Mesodermal cell (in vitro differentiated cells): ENCODE results near the gene THSD7B.

Experiments used
- H3K27ac ChIP-seq: 2 replicates; pipeline ENCODE4 v1.7.0; 2013; ENCODE audit warnings: mild to moderate bottlenecking, low read depth, low read length, moderate library complexity; ENCODE audit not compliant: severe bottlenecking
- H3K36me3 ChIP-seq: 2 replicates; pipeline ENCODE4 v1.7.1; 2013; ENCODE audit warnings: mild to moderate bottlenecking, low read length, moderate library complexity; ENCODE audit not compliant: control insufficient read depth, insufficient read depth
- H3K4me1 ChIP-seq: one replicate; pipeline ENCODE4 v1.7.1; 2013; ENCODE audit warnings: mild to moderate bottlenecking, low read length; ENCODE audit not compliant: insufficient read depth, control insufficient read depth, poor library complexity, severe bottlenecking
- H3K4me3 ChIP-seq: 2 replicates; pipeline ENCODE4 v1.7.0; 2013; ENCODE audit warnings: low read length, control low read depth, mild to moderate bottlenecking; ENCODE audit not compliant: insufficient read depth, poor library complexity, severe bottlenecking; ENCODE audit errors: extremely low read depth
- H3K9me3 ChIP-seq: 2 replicates; pipeline ENCODE4 v1.7.1; 2013; ENCODE audit warnings: mild to moderate bottlenecking, low read length, moderate library complexity; ENCODE audit not compliant: control insufficient read depth
- WGBS, 2 experiments: methylation state at CpG; one replicate each; pipeline ENCODE4 v1.1.5; 2013; ENCODE audit warnings: missing lambda C conversion rate in 2 of 2; ENCODE audit not compliant: insufficient coverage in 2 of 2; 5-methylcytosine and 5-hydroxymethylcytosine counted together

The THSD7B gene

GRCh38 chr2:136871424-136871823 lies 106.1 kb downstream of the THSD7B start:
- H3K36me3 ChIP-seq = no peaks in the 10 kb centered on the region
- no peaks in the 10 kb centered on the region for H3K4me1 ChIP-seq
- 83 to 88% methylated on average over 1 of the region's 1 CpG for WGBS, 2 experiments
- no peaks in the 10 kb centered on the region for H3K9me3 ChIP-seq
- H3K4me3 ChIP-seq = no peak overlapping the region
- H3K27ac ChIP-seq = no peak overlapping the region

- H3K9me3 ChIP-seq = no peaks in the 10 kb centered on the region
- H3K4me3 ChIP-seq = no peak overlapping the region
- no peaks in the 10 kb centered on the region for H3K36me3 ChIP-seq
- no peaks in the 10 kb centered on the region for H3K4me1 ChIP-seq
- H3K27ac ChIP-seq = no peak overlapping the region
- 49 to 80% methylated on average over 1 to 3 of the region's 6 CpGs for WGBS, 2 experiments
Observed at GRCh38 chr2:136874258-136874657, 108.9 kb downstream of the THSD7B start.

DNA sequence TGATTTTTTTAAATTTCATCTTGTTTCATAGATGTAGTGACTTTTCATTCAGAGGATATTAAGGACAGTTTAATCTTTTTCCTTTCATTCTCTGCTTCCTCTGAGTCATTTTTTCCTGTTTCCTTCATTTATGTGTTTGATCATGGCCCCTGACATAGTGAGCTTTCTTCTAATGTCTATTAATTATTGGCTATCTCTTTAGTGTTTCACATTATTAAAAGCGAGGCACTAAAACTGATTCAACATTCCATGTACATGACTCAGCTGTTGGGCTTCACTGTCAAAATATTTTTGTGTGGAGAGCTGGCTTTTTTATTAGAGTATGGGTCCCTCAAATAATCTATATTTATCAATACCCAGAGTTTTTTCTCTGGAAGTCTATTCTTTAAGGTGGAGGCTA lies 125.8 kb downstream of the THSD7B start:
- Histone ChIP-seq H3K27ac (no peak overlapping the region), H3K9me3 (no peaks in the 10 kb centered on the region), H3K36me3 (no peaks in the 10 kb centered on the region), H3K4me3 (no peak overlapping the region), H3K4me1 (no peaks in the 10 kb centered on the region)
- WGBS, 2 experiments = no CpG with 5 or more reads among the region's 1 CpG

DNA sequence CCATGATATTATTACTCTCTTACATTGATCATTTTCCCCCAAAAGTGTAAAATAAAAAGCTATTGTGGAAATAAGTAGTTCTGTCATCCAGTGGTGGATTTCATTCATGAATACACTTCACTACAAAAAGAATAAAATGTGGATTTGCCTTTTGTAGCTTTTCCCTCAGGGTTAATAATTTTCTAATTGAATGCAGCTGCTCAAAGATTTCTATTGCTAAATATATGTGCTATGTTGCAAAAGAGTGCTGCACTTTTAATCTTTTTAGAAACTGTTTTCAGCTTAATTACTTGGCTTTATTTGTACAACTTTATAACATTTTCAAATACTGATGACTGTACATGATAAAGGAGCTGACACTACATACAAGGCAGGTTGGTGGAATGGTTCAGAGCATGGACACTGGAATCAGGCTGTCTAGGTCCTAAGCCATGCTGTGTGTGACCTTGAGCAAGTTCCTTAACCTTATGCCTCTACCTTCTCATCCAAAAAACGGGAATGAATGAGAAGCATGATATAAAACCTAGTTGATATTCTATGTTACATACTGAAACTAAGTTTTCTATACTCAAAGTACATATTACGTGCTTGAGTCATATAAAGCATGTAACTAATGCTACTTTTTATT lies 128.8 kb downstream of the THSD7B start:
- no peaks in the 10 kb centered on the region for H3K9me3 ChIP-seq
- H3K36me3 ChIP-seq = no peaks in the 10 kb centered on the region
- no peak overlapping the region for H3K4me3 ChIP-seq
- no CpG with 5 or more reads among the region's 2 CpGs for WGBS, 2 experiments
- no peak overlapping the region for H3K27ac ChIP-seq
- H3K4me1 ChIP-seq = no peaks in the 10 kb centered on the region

DNA sequence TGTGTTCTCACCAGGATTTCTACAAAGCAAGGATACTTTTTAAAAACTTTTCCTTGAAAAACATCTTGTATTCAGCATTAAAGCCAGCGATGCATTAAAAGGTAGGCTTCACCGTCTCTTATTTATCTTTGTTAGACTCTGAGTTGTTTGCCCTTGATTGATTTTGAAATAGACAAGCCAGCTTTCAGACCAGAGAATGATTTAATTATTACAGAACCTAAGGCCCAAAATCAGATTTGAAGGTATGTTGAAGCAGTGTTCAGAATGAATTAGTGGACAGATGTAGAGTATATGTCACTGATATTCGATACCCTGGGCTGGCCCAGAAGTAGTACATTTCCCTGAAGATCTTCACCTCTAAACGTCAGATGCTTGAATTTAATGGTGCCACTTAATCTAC lies 136.4 kb downstream of the THSD7B start:
- H3K4me1 ChIP-seq = no peaks in the 10 kb centered on the region
- H3K27ac ChIP-seq = no peak overlapping the region
- no peaks in the 10 kb centered on the region for H3K9me3 ChIP-seq
- no peaks in the 10 kb centered on the region for H3K36me3 ChIP-seq
- WGBS, 2 experiments = 72% methylated on average over 3 of the region's 4 CpGs; no CpG with 5 or more reads in 1 of the 2 experiments
- no peak overlapping the region for H3K4me3 ChIP-seq

DNA sequence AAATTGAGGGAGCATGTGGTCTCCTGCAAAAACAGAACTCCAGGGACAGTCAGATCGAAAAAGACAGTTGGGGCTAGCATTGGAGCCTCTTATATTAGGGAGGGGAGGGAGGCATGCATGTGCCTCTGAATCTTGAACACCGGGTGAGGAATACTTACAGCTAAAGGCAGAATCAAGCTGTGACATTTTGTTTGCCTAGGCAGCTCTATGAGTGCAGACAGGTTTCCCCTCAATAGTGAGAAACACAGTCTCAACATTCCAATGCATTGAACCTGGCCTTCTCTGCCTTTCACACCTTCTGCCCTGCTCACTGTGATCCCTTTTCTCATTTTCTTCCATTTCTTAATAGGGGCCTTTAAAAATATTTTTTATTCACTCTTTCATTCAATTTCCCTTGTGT lies 140.4 kb downstream of the THSD7B start:
- Histone ChIP-seq H3K36me3 (no peaks in the 10 kb centered on the region), H3K4me3 (no peak overlapping the region), H3K4me1 (no peaks in the 10 kb centered on the region), H3K27ac (no peak overlapping the region), H3K9me3 (no peaks in the 10 kb centered on the region)
- WGBS, 2 experiments = 57 to 65% methylated on average over 1 to 2 of the region's 2 CpGs

DNA sequence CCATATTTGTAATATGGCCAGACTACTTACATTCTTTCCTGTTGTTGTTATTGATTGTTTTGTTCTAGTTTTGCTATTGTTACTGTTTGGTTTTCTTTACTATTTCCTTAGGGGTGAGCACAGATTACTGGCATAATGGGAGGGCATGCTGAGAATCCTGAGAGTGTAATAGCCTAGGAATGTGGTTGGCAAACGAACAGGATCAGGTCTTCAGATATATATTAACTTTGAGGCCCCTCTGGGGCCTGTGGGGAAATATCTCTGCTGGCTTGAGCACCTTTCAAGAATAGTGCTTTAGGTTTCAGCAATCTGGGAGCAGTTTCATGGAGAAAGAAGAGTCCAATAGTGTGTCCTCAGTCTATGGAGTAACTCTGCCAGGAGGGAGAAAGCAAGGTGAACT lies 144.4 kb downstream of the THSD7B start:
- no peak overlapping the region for H3K4me3 ChIP-seq
- no peak overlapping the region for H3K27ac ChIP-seq
- H3K4me1 ChIP-seq = no peaks in the 10 kb centered on the region
- 14 to 25% methylated on average over 1 of the region's 1 CpG for WGBS, 2 experiments
- no peaks in the 10 kb centered on the region for H3K36me3 ChIP-seq
- H3K9me3 ChIP-seq = no peaks in the 10 kb centered on the region

DNA sequence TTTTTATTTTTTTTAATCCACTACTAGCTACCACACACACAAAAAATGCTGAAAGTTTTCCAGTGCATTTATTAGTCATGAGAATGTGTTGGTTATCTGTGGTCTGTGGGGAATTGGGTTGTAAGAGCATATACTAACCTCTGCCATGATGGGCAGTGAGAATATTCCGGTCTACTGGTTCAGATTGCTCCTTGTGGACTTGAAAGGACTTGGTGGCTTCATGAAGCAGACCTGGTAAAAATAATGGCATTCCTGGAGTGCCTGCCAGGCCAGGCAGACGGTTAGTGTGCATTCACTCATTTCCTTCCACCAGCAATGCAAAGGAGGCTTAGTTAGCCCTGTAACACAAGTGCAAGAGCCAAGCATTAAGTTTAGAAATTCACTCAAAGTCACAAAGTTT lies 150.8 kb downstream of the THSD7B start:
- H3K4me3 ChIP-seq = no peak overlapping the region

GRCh38 chr2:136917411-136917881 lies 152.1 kb downstream of the THSD7B start:
- Histone ChIP-seq H3K4me1 (peaks cover 3% of the 10 kb centered on the region), H3K4me3 (no peak overlapping the region), H3K36me3 (no peaks in the 10 kb centered on the region), H3K9me3 (no peaks in the 10 kb centered on the region), H3K27ac (no peak overlapping the region)
- 86 to 87% methylated on average over 3 to 4 of the region's 5 CpGs for WGBS, 2 experiments

More for the DNA sequence above, 150.8 kb downstream of the THSD7B start:
- Histone ChIP-seq H3K27ac (no peak overlapping the region), H3K4me1 (peaks cover 3% of the 10 kb centered on the region), H3K36me3 (no peaks in the 10 kb centered on the region), H3K9me3 (no peaks in the 10 kb centered on the region)
- WGBS, 2 experiments = 75 to 82% methylated on average over 1 of the region's 2 CpGs

DNA sequence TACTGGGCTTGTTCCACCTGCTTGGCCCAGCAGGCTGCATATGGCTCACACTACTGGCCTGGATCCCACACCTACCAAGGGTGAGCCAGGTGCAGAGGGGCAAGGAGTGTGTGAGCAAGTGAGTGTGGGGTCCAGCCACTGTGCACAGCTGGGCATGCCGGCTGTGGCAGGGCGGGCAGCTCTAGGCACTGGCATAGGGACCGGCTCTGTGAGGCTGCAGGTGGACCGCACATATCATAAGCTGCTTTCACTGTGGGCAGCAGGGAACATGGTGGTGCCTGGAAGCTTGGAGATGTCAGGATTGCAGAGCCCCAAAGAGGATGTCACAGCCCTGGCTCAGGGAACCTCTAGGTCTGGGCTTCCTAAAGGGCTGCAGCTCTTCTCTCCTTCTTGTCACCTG lies 154.3 kb downstream of the THSD7B start:
- H3K4me3 ChIP-seq = no peak overlapping the region
- 96 to 100% methylated on average over 4 of the region's 4 CpGs for WGBS, 2 experiments
- H3K9me3 ChIP-seq = no peaks in the 10 kb centered on the region
- H3K4me1 ChIP-seq = peaks cover 3% of the 10 kb centered on the region
- no peak overlapping the region for H3K27ac ChIP-seq
- no peaks in the 10 kb centered on the region for H3K36me3 ChIP-seq

- Histone ChIP-seq H3K9me3 (no peaks in the 10 kb centered on the region), H3K4me3 (no peak overlapping the region)
Observed at GRCh38 chr2:136920652-136921333, 155.4 kb downstream of the THSD7B start.

More at GRCh38 chr2:136920652-136921333, 155.4 kb downstream of the THSD7B start:
- H3K36me3 ChIP-seq = no peaks in the 10 kb centered on the region
- WGBS, 2 experiments = 81 to 93% methylated on average over 7 to 8 of the region's 9 CpGs
- peaks cover 3% of the 10 kb centered on the region for H3K4me1 ChIP-seq
- H3K27ac ChIP-seq = no peak overlapping the region
